Activated CD4-positive, alpha-beta T cell treated with anti-CD3 and anti-CD28 coated beads, Interleukin-2, amount 50 U/mL, for 1 hour (primary cell): Measurements from ENCODE around the gene LTF.
"Not testable (repeated sequence)": the region's sequence is repeated elsewhere in the genome, so short reads cannot be mapped to it uniquely, and the experiment has no call there.

ENCODE experiments used
- DNase-seq: peaks from one replicate; pipeline ENCODE4 v3.0.0-alpha.2; 2020

Gene LTF

GRCh38 chr3:46435081-46435726 is 29.5 kb downstream of the LTF start:
- DNase-seq: no peak

DNA sequence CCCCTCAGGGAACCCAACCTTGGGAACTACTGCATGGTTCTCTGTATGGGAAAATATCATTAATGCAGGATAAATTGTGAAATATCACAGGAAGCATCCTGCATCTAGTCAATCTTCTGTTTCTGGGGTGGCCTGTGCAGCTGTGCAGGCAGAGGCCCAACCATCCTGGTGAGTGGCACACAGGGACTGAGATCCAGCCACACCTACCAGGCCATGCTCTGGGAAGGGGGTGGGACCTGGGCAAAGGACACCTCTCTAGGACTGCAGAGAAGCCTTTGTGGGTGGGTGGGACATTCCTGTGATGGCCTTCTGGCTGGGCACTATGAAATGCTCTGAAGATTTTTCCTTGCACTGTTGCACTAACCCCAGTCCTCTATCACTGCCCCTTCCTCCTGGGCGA is 30.9 kb downstream of the LTF start:
- no peak for DNase-seq

DNA sequence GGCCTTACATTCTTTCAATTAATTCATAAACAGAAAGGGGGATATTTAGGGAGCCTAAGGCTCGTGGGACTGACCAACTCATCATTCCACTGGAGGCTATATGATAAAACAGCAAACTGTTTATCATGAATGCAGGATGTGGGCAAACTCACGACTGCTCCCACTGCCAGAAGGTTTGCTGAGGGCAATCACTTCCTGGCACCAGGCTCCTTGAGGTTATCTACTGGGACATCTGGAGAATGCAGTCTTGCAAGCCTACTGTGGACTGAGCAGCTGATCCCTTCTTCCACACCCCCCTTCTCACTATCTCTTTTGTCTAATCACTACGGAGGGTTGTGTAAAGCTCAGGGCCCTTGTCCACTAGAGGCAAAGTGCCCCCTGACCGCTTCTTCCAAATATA is 31.6 kb downstream of the LTF start:
- not testable (repeated sequence) for DNase-seq

- not testable (repeated sequence) for DNase-seq
Observed at GRCh38 chr3:46431905-46432304, 32.8 kb downstream of the LTF start.

DNA sequence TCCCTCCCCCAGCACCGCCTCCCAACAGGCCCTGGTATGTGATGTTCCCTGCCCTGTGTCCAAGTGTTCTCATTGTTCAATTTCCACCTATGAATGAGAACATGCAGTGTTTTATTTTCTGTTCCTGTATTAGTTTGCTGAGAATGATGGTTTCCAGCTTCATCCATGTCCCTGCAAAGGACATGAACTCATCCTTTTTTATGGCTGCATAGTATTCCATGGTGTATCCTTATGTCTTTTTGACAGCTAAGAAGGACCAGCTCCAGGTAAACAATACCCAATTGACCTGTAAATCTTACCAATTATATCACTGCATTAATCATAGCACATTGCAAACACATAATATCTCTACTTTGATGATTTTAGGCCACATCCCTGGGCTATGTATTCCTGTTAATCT is 33.8 kb downstream of the LTF start:
- DNase-seq: not testable (repeated sequence)

DNA sequence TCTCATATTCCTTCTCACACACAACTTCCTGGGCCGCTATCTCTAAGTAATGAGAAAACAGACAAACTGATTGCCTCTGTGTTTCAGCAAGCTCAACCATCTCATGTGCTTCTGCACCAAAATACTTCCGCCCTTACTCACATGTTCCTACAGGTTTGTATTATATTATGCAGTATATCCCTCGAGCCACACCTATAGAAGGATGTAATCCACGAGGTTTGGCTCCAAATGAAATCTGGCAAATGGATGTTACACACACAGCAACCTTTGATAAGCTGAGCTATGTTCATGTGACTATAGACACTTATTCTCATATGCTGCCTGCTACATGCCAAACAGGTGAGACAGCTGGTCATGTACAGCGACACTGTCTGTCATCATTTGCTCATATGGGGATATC is 35.0 kb downstream of the LTF start:
- DNase-seq: no peak

DNA sequence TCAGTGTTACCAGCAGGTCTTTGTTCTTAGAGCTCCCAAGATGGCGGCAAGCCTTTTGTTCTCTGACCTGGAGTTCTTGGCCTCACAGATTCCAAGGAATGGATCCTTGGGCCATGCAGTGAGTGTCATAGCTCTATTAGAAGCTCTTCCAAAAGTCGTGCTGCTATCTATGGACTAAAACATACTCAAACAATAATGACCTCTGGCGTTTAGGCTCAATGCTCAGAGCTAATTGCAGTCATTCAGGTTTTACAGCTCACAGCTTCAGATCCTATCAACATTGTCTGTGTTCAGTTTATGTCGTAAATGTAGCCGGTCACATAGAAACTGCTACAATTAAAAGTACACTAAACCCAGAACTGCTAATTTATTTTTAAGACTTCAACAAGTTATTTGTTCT is 35.5 kb downstream of the LTF start:
- no peak for DNase-seq

DNA sequence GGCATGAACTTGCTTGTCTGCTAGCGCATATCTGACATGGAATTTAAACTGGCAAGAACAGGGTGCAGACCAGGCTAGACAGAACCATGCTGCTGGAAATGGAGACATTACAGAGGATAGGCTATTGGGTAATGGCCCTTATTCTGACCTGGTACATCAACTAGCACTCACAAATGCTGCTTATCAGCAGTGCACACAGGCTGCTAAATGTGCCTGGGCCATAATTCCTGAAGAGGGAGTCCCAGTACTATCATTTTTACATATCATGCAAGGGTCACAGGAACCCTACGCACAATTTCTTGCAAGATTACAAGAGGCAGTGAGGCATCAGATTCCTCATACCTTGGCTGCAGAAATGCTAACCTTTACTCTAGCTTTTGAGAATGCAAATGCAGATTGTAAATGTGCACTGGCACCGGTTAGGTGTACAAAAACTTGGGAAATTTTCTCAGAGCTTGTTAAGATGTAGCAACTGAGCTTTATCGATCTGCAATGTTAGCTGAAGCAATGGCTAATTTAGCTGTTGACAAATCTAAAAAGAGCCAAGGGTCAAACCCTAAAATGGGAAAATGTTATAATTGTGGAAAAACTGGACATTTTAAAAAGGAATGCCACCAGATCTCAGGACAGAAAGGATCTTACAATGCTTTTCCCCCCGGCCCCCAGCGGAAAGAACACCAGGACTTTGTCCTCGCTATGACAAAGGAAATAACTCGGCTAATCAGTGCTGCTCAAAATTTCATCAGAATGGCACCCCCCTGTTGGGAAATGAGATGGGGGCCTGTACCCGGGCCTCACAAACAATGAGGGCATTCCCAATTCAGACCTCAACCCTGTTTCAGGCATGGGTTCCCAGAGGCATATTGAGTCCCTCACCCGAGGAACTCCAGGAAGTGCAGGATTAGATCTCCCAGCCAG is 36.5 kb downstream of the LTF start:
- DNase-seq: no peak

DNA sequence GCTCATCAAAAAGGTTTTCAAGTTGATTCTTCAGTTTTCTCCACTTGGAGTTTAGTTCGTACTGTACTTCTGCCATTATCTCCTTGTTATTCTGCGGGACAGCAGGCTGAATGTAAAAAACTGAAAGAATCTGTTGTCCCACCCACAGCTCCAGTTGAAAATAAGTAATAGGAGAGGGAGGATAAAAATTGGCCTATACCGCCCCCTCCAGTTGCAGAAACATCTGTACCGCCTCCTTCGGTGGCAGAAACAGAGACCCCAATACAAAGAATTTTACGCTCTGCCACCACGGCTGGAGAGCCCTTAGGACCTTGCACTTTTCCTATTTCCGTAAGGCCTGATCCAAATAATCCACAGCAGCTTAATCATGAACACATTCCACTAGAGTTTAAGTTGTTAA is 37.3 kb downstream of the LTF start:
- not testable (repeated sequence) for DNase-seq

DNA sequence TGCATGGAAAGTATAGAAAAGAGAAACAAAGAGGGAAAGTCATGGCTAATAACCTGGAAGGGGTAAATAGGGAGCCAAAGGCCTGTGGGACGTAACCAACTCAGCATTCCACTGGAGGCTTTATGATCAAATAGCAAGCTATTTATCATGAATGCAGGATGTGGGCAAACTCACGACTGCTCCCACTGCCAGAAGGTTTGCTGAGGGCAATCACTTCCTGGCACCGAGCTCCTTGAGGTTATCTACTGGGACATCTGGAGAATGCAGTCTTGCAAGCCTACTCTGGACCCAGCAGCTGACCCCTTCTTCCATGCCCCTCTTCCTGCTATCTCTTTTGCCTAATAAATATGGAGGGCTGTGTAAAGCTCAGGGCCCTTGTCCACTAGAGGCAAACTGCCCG is 38.2 kb downstream of the LTF start:
- not testable (repeated sequence) for DNase-seq

GRCh38 chr3:46423588-46423987 is 41.1 kb downstream of the LTF start:
- DNase-seq: no peak

- DNase-seq: no peak
Observed at GRCh38 chr3:46422617-46423016, 42.1 kb downstream of the LTF start.

- DNase-seq: no peak
Observed at GRCh38 chr3:46420931-46421330, 43.8 kb downstream of the LTF start.

GRCh38 chr3:46419816-46420215 is 44.9 kb downstream of the LTF start:
- no peak for DNase-seq

- no peak for DNase-seq
Observed at GRCh38 chr3:46417841-46418611, 46.7 kb downstream of the LTF start.

GRCh38 chr3:46416811-46417510 is 47.7 kb downstream of the LTF start:
- DNase-seq: no peak

- no peak for DNase-seq
Observed at GRCh38 chr3:46416125-46416810, 48.4 kb downstream of the LTF start.

DNA sequence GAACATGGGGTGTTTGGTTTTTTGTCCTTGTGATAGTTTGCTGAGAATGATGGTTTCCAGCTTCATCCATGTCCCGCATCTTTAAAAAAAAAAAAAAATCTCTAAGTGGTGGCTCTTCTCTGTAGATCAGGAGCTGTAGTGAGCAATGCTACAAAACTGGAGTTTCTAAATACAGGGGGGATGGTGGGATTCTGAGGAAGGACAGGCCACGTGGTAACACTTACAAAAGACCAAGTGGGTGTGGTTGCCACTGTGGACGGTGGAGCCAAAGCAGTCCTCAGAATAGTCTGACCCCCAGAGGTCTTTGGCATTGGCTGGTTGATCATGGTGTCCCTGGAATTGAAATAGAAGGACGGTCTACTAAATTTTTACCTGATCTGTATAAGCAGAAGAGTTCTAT is 50.0 kb downstream of the LTF start:
- no peak for DNase-seq

- no peak for DNase-seq
Observed at GRCh38 chr3:46413951-46414350, 50.8 kb downstream of the LTF start.

GRCh38 chr3:46412786-46413298 is 51.9 kb downstream of the LTF start:
- DNase-seq: no peak

DNA sequence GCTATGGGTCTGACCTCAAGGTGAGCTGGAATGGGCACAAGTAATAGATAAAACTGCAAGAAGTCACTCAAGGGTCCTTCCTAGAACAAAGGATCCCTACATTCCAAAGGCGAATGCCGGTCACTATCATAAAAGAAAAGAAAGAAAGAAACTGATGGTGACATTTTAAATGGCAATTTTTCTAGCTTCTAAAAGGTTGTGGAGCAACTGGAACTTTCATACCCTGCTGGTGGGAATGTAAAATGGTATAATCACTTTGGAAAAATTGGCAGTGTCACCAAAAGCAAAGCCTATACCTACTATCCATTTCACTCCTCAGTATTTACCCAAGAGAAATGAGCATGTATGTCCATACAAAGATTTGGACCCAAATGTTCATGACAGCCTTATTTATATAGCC is 53.4 kb downstream of the LTF start:
- DNase-seq: no peak

GRCh38 chr3:46410669-46411068 is 54.0 kb downstream of the LTF start:
- no peak for DNase-seq
